GM23338 (cell line): ENCODE measurements around the gene MED16. TPM values are rescaled to one million over a fixed set of nuclear protein-coding genes. Genes with fewer than 3 reads are reported as not detected.

ENCODE experiments used
- ATAC-seq: fragments of 200-7000 bp; cut with Tn5 transposase; 3 replicates; pipeline ENCODE4 v1.9.1; 2020
- DNase-seq: peaks from one replicate; pipeline ENCODE4 v3.0.0-alpha.2; 2015; ENCODE audit warnings: low spot score
- H2AFZ ChIP-seq: fragments of 200-600 bp; sonication (generic); 2 replicates; pipeline ENCODE4 v1.8.0; 2016; ENCODE audit warnings: antibody characterized with exemption, mild to moderate bottlenecking, moderate library complexity
- H3F3A ChIP-seq: fragments of 200-600 bp; sonication (generic); replicated peaks from 2 replicates; pipeline ENCODE4 v1.8.0; 2017; ENCODE audit warnings: antibody characterized with exemption, mixed run types, low read depth
- H3K27ac ChIP-seq: fragments of 200-600 bp; sonication (generic); 2 replicates; pipeline ENCODE4 v1.6.1; 2016; ENCODE audit warnings: low read depth
- H3K27me3 ChIP-seq: fragments of 200-600 bp; sonication (generic); 2 replicates; pipeline ENCODE4 v1.8.0; 2016; ENCODE audit warnings: mild to moderate bottlenecking, mixed run types, moderate library complexity; ENCODE audit not compliant: insufficient read depth
- H3K36me3 ChIP-seq: fragments of 200-600 bp; sonication (generic); 2 replicates; pipeline ENCODE4 v1.8.0; 2016; ENCODE audit warnings: mild to moderate bottlenecking; ENCODE audit not compliant: insufficient read depth
- H3K4me1 ChIP-seq: fragments of 200-600 bp; sonication (generic); 2 replicates; pipeline ENCODE4 v1.8.0; 2016; ENCODE audit warnings: mild to moderate bottlenecking, moderate library complexity; ENCODE audit not compliant: insufficient read depth
- H3K4me2 ChIP-seq: fragments of 200-600 bp; sonication (generic); 2 replicates; pipeline ENCODE4 v1.7.1; 2017; ENCODE audit warnings: mixed run types
- H3K4me3 ChIP-seq: fragments of 200-600 bp; sonication (generic); 2 replicates; pipeline ENCODE4 v1.6.1; 2016; ENCODE audit warnings: mixed run types
- H3K79me2 ChIP-seq: fragments of 200-600 bp; sonication (generic); replicated peaks from 2 replicates; pipeline ENCODE4 v1.8.0; 2017; ENCODE audit warnings: mild to moderate bottlenecking; ENCODE audit not compliant: insufficient read depth
- H3K9me2 ChIP-seq: fragments of 200-600 bp; sonication (generic); 2 replicates; pipeline ENCODE4 v1.8.0; 2017; ENCODE audit not compliant: insufficient read depth
- H4K20me1 ChIP-seq: fragments of 200-600 bp; sonication (generic); replicated peaks from 2 replicates; pipeline ENCODE4 v1.8.0; 2017; ENCODE audit warnings: mild to moderate bottlenecking; ENCODE audit not compliant: insufficient read depth
- H3K27ac Mint-ChIP-seq: 2 replicates; pipeline ENCODE4 v1.8.0; 2020; ENCODE audit warnings: inconsistent platforms, mild to moderate bottlenecking, moderate library complexity, mixed read lengths
- H3K27me3 Mint-ChIP-seq: 3 replicates; pipeline ENCODE4 v1.8.0; 2022; ENCODE audit warnings: low read depth, mild to moderate bottlenecking, moderate library complexity, mixed read lengths, inconsistent platforms; ENCODE audit not compliant: insufficient read depth, poor library complexity
- H3K36me3 Mint-ChIP-seq: 3 replicates; pipeline ENCODE4 v1.8.0; 2021; ENCODE audit warnings: low read depth, mild to moderate bottlenecking, inconsistent platforms, moderate library complexity, mixed read lengths
- H3K4me1 Mint-ChIP-seq: 3 replicates; pipeline ENCODE4 v1.8.0; 2020; ENCODE audit warnings: mild to moderate bottlenecking, inconsistent platforms, mixed read lengths
- H3K4me3 Mint-ChIP-seq: 3 replicates; pipeline ENCODE4 v1.8.0; 2021; ENCODE audit warnings: moderate library complexity, mild to moderate bottlenecking, inconsistent platforms, mixed read lengths
- H3K9me3 Mint-ChIP-seq: 3 replicates; pipeline ENCODE4 v1.8.0; 2020; ENCODE audit warnings: moderate library complexity, mild to moderate bottlenecking, inconsistent platforms, mixed read lengths
- CREB1 ChIP-seq: fragments of 250-450 bp; sonication (Bioruptor Pico); IDR thresholded peaks from 2 replicates; pipeline ENCODE4 v1.5.0; 2020; ENCODE audit warnings: low read depth, mild to moderate bottlenecking, moderate library complexity
- ETS1 ChIP-seq: IDR thresholded peaks from 2 replicates; pipeline ENCODE4 v1.6.1; 2016; ENCODE audit warnings: antibody characterized with exemption
- JUNB ChIP-seq: IDR thresholded peaks from one replicate; pipeline ENCODE4 v1.6.1; 2016; ENCODE audit warnings: antibody characterized with exemption; ENCODE audit not compliant: unreplicated experiment
- NANOG ChIP-seq: IDR thresholded peaks from 2 replicates; pipeline ENCODE4 v1.6.1; 2016; ENCODE audit warnings: antibody characterized with exemption, borderline replicate concordance
- POLR2AphosphoS5 ChIP-seq: IDR thresholded peaks from 2 replicates; pipeline ENCODE4 v1.6.1; 2016; ENCODE audit warnings: antibody characterized with exemption, low read depth
- STAT1 ChIP-seq: IDR thresholded peaks from one replicate; pipeline ENCODE4 v1.6.1; 2016; ENCODE audit warnings: antibody characterized with exemption; ENCODE audit not compliant: unreplicated experiment
- ZNF114 ChIP-seq: fragments of 250-450 bp; sonication (Bioruptor Pico); IDR thresholded peaks from 2 replicates; pipeline ENCODE4 v1.5.0; 2020; ENCODE audit warnings: mild to moderate bottlenecking, moderate library complexity
- ZNF331 ChIP-seq: fragments of 250-450 bp; sonication (Bioruptor Pico); IDR thresholded peaks from 2 replicates; pipeline ENCODE4 v1.5.0; 2020; ENCODE audit warnings: low read depth, mild to moderate bottlenecking, moderate library complexity
- polyA plus RNA-seq: library from polyadenylated mRNA; unstranded; fragments of >200 nt; fragmentation: Nextera tagmentation; extraction: Ambion mirVana; gene quantifications from 2 replicates; pipeline ENCODE4 v1.2.1, GENCODE V29; 2016
- total RNA-seq: library from RNA; depleted of rRNA; stranded (reverse); fragments of >200 nt; shearing (Covaris generic); gene quantifications from 2 replicates; pipeline ENCODE4 v1.2.3, GENCODE V29; 2014
- TF ChIP-seq, protein P1 (sequence below), 2 experiments: fragments of 200-600 bp in 1 of 2; sonication (generic) in 1 of 2; conservative IDR thresholded peaks; 2 replicates each; pipeline versions ENCODE4 v1.5.1 to v1.6.1; 2016 to 2017; ENCODE audit warnings: antibody characterized with exemption in 2 of 2, low read depth in 2 of 2, mild to moderate bottlenecking in 2 of 2, moderate library complexity in 1 of 2

The MED16 gene
- total and polyA plus RNA-seq, 2 experiments from 2014 or later: 52.7 to 73.6 TPM

DNA sequence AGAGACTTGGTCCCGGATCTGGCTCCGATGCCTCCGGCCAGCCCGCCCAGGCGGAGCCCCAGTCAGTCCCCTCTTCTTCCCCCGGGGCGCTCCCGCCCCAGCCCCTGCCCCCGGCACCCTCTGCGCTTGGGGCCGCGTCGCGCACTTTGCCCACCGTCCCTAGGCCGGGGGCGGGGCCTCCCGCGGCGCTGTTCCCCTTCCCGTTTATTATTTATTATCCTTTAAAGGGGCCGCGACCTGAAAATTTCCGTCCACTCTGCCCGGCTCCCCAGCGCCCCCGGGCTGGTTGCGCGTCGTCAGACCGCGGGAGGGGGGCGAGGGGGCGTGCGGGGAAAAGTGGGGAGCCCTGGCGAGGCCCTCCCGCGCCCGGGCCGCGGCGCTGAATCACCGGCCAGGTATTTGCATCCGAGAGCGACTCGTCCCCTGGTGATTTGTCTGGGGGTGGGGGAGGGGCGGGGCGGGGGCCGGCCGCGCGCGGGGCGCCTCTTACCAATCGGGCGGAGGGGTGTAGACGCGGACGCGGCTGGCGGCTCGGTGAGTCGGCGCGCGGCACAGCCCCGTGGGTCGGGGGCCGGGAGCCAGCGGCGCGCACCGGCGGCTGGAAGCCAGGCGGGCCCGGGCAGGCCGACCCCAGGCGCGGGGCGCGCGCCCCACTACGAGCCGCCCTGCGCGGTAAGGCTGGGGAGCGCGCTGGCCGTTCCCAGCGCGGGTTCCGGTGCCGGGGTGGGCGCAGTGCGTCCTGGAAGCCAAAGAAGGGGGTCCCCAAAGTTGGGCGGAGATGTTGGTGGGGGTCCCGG, 32.7 kb upstream of the MED16 start, which contains the start of gene ARID3A:
ARID3A (plus strand) TSS at position 510 of the 797 bp plus-strand sequence. CDS start 3,494 bp downstream, outside the sequence.
- DNase-seq (peak; percentile 92), ATAC-seq (peak; percentile 4)
- Mint-ChIP-seq H3K27me3 (peaks cover 18% of the 10 kb centered on the region), H3K4me1 (peaks cover 8% of the 10 kb centered on the region; the same call in 2 of the 3 replicates), H3K36me3 (peaks cover 7% of the 10 kb centered on the region; the same call in 2 of the 3 replicates), H3K9me3 (no peaks in the 10 kb centered on the region; the same call in 2 of the 3 replicates), H3K4me3 (peak within 1 kb of the TSS; percentile 85), H3K27ac (no peak within 1 kb of the TSS)
- Histone ChIP-seq H3K9me2 (no peaks in the 10 kb centered on the region), H3K79me2 (peaks cover 27% of the 10 kb centered on the region), H3K27ac (peak within 1 kb of the TSS; percentile 83; the same call in 1 of the 2 replicates), H3K4me1 (peaks cover 10% of the 10 kb centered on the region), H3K4me2 (peak within 1 kb of the TSS; percentile 91), H3K27me3 (peaks cover 17% of the 10 kb centered on the region), H4K20me1 (no peaks in the 10 kb centered on the region; the same call in none of the 2 replicates), H3F3A (peaks cover 15% of the 10 kb centered on the region; the same call in 1 of the 2 replicates), H3K4me3 (peak within 1 kb of the TSS; percentile 89), H2AFZ (peak within 1 kb of the TSS; percentile 80), H3K36me3 (no peaks in the 10 kb centered on the region; the same call in 1 of the 2 replicates)
- TF ChIP-seq ETS1: no peak
- TF ChIP-seq, protein P1, sequence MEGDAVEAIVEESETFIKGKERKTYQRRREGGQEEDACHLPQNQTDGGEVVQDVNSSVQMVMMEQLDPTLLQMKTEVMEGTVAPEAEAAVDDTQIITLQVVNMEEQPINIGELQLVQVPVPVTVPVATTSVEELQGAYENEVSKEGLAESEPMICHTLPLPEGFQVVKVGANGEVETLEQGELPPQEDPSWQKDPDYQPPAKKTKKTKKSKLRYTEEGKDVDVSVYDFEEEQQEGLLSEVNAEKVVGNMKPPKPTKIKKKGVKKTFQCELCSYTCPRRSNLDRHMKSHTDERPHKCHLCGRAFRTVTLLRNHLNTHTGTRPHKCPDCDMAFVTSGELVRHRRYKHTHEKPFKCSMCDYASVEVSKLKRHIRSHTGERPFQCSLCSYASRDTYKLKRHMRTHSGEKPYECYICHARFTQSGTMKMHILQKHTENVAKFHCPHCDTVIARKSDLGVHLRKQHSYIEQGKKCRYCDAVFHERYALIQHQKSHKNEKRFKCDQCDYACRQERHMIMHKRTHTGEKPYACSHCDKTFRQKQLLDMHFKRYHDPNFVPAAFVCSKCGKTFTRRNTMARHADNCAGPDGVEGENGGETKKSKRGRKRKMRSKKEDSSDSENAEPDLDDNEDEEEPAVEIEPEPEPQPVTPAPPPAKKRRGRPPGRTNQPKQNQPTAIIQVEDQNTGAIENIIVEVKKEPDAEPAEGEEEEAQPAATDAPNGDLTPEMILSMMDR (conservative IDR thresholded peaks at IDR 0.05; ENCODE audit: low read depth in 2 of 2): no peak
- TF ChIP-seq ZNF331 (CRISPR knock-in tag): no peak
- TF ChIP-seq CREB1 (CRISPR knock-in tag): 0 out of 2 replicates have a peak, but pooled peaks have one; percentile 2
- TF ChIP-seq STAT1: no peak
- TF ChIP-seq NANOG: no peak
- no peak for TF ChIP-seq POLR2AphosphoS5
- no peak for TF ChIP-seq ZNF114 (CRISPR knock-in tag)
- peak; percentile 95 for TF ChIP-seq JUNB

DNA sequence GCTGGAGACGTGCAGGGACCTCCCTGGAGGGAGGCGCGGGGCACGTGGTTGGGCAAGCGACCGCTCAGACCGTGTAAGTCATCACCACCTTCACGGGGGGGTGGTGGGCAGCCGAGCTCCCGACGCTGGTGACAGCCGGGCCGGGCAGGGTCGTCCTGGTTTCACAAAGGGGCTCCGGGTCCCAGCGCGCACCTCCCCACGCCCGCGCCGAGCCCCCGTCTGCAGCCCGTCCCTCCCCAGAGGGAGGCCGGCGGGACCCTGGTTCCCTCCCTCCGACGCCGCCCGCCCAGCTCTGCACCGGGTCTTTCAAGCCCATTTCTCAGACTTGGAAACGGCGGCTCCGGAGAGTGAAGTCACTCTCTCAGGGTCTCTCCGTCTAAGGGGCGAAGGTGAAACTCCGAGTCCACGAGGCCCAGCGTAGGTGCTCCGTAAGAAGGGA, 32.1 kb upstream of the MED16 start:
- Mint-ChIP-seq H3K27me3 (peaks cover 23% of the 10 kb centered on the region), H3K36me3 (peaks cover 5% of the 10 kb centered on the region; the same call in 2 of the 3 replicates), H3K9me3 (no peaks in the 10 kb centered on the region; the same call in 2 of the 3 replicates), H3K4me1 (peaks cover 9% of the 10 kb centered on the region; the same call in 2 of the 3 replicates), H3K27ac (no peak overlapping the region), H3K4me3 (peak overlapping the region; percentile 69)
- DNase-seq (no peak), ATAC-seq (peak; percentile 71)
- TF ChIP-seq STAT1: no peak
- H3K79me2 ChIP-seq: peaks cover 27% of the 10 kb centered on the region
- peak overlapping the region; percentile 89 for H3K4me3 ChIP-seq
- peak overlapping the region; percentile 83; the same call in 1 of the 2 replicates for H3K27ac ChIP-seq
- H3K36me3 ChIP-seq: no peaks in the 10 kb centered on the region; the same call in 1 of the 2 replicates
- no peaks in the 10 kb centered on the region; the same call in none of the 2 replicates for H4K20me1 ChIP-seq
- H3K4me1 ChIP-seq: peaks cover 10% of the 10 kb centered on the region
- peaks cover 23% of the 10 kb centered on the region for H3K27me3 ChIP-seq
- H3K9me2 ChIP-seq: no peaks in the 10 kb centered on the region
- H3K4me2 ChIP-seq: peak overlapping the region; percentile 88
- H2AFZ ChIP-seq: peak overlapping the region; percentile 80
- H3F3A ChIP-seq: peaks cover 13% of the 10 kb centered on the region; the same call in 1 of the 2 replicates
